Right lobe of liver (tissue), 4 donors: ENCODE data around the gene AAMP.

Experiments used
- CTCF ChIP-seq, 4 donors: fragments of 200-600 bp in 3 of 4; fragments of 450-650 bp in 1 of 4; IDR thresholded peaks; one replicate each; pipeline versions ENCODE4 v1.5.1 to v1.8.0; 2016 to 2022; ENCODE audit warnings: antibody characterized with exemption in 4 of 4, mild to moderate bottlenecking in 2 of 4
- POLR2A ChIP-seq: fragments of 450-650 bp; IDR thresholded peaks from one replicate; pipeline ENCODE4 v1.6.1; 2017; ENCODE audit warnings: antibody characterized with exemption, mild to moderate bottlenecking
- donor health status: DM: no; HTN: no; CAD: no.
- donor health status: DM: no; HTN: no; CAD: no.
- donor health status: DM: no; HTN: yes; CAD: no.

- TF ChIP-seq CTCF (IDR thresholded peaks at IDR 0.05) (no peak), POLR2A (no peak)
These were observed 24.7 kb downstream of the AAMP start for GRCh38 chr2:218245214-218245613.
